NCI-H345 treated with DMSO at 0.1 percent for 48 hours (cell line): ENCODE results near the gene MUC4.
"Not testable (repeated sequence)": the region's sequence is repeated elsewhere in the genome, so short reads cannot be mapped to it uniquely, and the experiment has no call there.

Experiments
- DNase-seq: peaks from one replicate; lab custom pipeline; 2025; ENCODE audit not compliant: unreplicated experiment; lab: John Stamatoyannopoulos, UW

Gene MUC4

GRCh38 chr3:195838714-195839113 is 27.0 kb upstream of the MUC4 start:
- DNase-seq: no peak

- DNase-seq: no peak
Observed at GRCh38 chr3:195836476-195837135, 24.9 kb upstream of the MUC4 start.

- no peak for DNase-seq
Observed at GRCh38 chr3:195835791-195836190, 24.1 kb upstream of the MUC4 start.

- no peak for DNase-seq
Observed at GRCh38 chr3:195834675-195835583, 23.2 kb upstream of the MUC4 start.

- no peak for DNase-seq
Observed at GRCh38 chr3:195829897-195830254, 18.1 kb upstream of the MUC4 start.

- DNase-seq: no peak
Observed at GRCh38 chr3:195828762-195829161, 17.0 kb upstream of the MUC4 start.

GRCh38 chr3:195825857-195826804 is 14.4 kb upstream of the MUC4 start:
- no peak for DNase-seq

- DNase-seq: no peak
Observed at GRCh38 chr3:195825191-195825588, 13.5 kb upstream of the MUC4 start.

- DNase-seq: not testable (repeated sequence)
Observed at GRCh38 chr3:195824425-195825190, 12.9 kb upstream of the MUC4 start.

GRCh38 chr3:195823999-195824398 is 12.3 kb upstream of the MUC4 start:
- DNase-seq: no peak

- DNase-seq: no peak
Observed at GRCh38 chr3:195823280-195823679, 11.6 kb upstream of the MUC4 start.

- DNase-seq: no peak
Observed at GRCh38 chr3:195822131-195822696, 10.5 kb upstream of the MUC4 start.

GRCh38 chr3:195821403-195822130 is 9.8 kb upstream of the MUC4 start:
- DNase-seq: no peak

GRCh38 chr3:195820901-195821300 is 9.2 kb upstream of the MUC4 start:
- DNase-seq: no peak

- no peak for DNase-seq
Observed at GRCh38 chr3:195820186-195820585, 8.5 kb upstream of the MUC4 start.

- no peak for DNase-seq
Observed at GRCh38 chr3:195818301-195818700, 6.6 kb upstream of the MUC4 start.

- no peak for DNase-seq
Observed at GRCh38 chr3:195817578-195818135, 5.9 kb upstream of the MUC4 start.

- not testable (repeated sequence) for DNase-seq
Observed at GRCh38 chr3:195816276-195816913, 4.7 kb upstream of the MUC4 start.
